Bronchial epithelial cell (primary cell): Measurements from ENCODE around the gene PLCB1. TPM values are rescaled to one million over a fixed set of nuclear protein-coding genes. Genes with fewer than 3 reads are reported as not detected.

Experiments
- DNase-seq: peaks from one replicate; pipeline ENCODE4 v3.0.0-alpha.2; 2010; ENCODE audit warnings: low read depth
- FAIRE-seq: peaks from 2 replicates; lab custom pipeline; 2011; peaks lifted over from hg19 to GRCh38; lab: Jason Lieb, UNC
- H3K27me3 ChIP-seq: 2 replicates; pipeline ENCODE4 v1.5.1; 2011; ENCODE audit warnings: low read length; ENCODE audit not compliant: control insufficient read depth, insufficient read depth
- H3K36me3 ChIP-seq: 2 replicates; pipeline ENCODE4 v1.5.1; 2011; ENCODE audit warnings: low read length; ENCODE audit not compliant: control insufficient read depth, insufficient read depth
- H3K4me3 ChIP-seq: 2 replicates; pipeline ENCODE4 v1.5.1; 2011; ENCODE audit warnings: mild to moderate bottlenecking, low read depth, low read length, control low read depth
- total RNA-seq: library from RNA; depleted of rRNA; stranded (reverse); fragments of >200 nt; gene quantifications from 2 replicates; pipeline ENCODE4 v1.2.1, GENCODE V29; 2014
- TF ChIP-seq, protein P1 (sequence below): IDR thresholded peaks from 2 replicates; pipeline ENCODE4 v1.5.1; 2011; ENCODE audit warnings: mild to moderate bottlenecking, moderate library complexity, low read length, control low read depth, inconsistent platforms; ENCODE audit not compliant: insufficient read depth, severe bottlenecking

Gene PLCB1
- total RNA-seq, 1 donor from 2014 or later = 1.1 TPM

DNA sequence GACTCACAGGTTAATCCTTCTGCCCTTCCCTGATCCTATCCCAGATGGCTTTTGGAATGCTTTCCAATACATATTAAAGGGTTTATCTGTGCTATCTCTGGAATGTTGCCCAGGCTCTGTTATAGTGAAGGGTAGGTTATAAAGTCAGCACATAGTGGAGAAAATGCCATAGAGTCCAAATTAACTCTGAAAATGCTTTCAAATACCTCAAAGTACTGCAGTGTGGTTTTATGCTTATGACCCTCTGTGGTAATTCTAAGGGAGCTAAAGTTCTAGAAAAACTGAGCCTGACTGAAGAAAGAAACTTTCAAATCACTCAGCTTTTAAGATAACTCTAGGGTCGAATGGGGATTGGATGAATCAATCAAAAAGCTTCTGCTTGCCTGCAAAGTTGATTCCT is 159.8 kb downstream of the PLCB1 start:
- Histone ChIP-seq H3K4me3 (no peak overlapping the region), H3K27me3 (no peaks in the 10 kb centered on the region), H3K36me3 (no peaks in the 10 kb centered on the region)
- TF ChIP-seq, protein P1, sequence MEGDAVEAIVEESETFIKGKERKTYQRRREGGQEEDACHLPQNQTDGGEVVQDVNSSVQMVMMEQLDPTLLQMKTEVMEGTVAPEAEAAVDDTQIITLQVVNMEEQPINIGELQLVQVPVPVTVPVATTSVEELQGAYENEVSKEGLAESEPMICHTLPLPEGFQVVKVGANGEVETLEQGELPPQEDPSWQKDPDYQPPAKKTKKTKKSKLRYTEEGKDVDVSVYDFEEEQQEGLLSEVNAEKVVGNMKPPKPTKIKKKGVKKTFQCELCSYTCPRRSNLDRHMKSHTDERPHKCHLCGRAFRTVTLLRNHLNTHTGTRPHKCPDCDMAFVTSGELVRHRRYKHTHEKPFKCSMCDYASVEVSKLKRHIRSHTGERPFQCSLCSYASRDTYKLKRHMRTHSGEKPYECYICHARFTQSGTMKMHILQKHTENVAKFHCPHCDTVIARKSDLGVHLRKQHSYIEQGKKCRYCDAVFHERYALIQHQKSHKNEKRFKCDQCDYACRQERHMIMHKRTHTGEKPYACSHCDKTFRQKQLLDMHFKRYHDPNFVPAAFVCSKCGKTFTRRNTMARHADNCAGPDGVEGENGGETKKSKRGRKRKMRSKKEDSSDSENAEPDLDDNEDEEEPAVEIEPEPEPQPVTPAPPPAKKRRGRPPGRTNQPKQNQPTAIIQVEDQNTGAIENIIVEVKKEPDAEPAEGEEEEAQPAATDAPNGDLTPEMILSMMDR = no peak
- FAIRE-seq = no peak
- DNase-seq = no peak

DNA sequence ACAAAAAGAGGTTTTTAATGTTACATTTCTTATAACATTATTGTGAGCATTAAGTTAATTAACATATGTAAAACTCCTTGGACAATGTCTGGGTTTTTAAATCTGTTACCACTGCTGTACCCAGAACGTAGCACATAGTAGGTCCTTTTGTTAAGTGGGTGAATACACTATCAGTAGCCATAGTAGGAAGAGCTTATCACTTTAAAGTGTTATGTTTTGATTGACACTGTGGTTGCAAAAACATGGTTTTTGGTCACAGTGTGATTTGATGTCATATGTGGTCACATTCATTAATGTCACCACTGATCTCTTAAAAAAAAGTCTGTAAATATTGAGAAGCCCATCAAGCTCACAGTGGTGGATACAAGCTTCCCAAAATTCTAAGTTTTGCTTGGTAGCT is 160.7 kb downstream of the PLCB1 start:
- DNase-seq (no peak), FAIRE-seq (no peak)
- TF ChIP-seq, protein P1 = no peak
- no peaks in the 10 kb centered on the region for H3K27me3 ChIP-seq
- no peaks in the 10 kb centered on the region for H3K36me3 ChIP-seq
- no peak overlapping the region for H3K4me3 ChIP-seq

DNA sequence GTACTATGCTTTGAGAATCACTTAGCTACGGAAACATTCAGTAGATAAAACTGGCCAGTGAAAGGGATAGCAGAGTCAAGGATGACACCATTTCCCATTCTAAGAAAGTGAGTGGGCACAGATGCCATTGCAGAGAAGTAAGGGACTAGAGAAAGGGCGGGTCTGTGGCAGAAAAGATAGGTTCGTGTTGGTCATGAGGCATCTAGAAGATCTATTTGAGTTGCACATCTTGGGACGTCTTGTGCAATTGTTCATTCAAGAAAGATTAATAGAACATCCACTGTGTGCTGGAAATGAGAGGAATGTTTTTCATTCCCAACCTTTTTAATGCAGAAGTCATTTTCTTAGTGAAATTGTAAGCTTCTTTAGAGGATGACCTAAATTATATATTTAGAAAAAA is 161.7 kb downstream of the PLCB1 start:
- TF ChIP-seq, protein P1 = no peak
- DNase-seq (no peak), FAIRE-seq (no peak)
- no peak overlapping the region for H3K4me3 ChIP-seq
- H3K27me3 ChIP-seq = no peaks in the 10 kb centered on the region
- H3K36me3 ChIP-seq = no peaks in the 10 kb centered on the region

DNA sequence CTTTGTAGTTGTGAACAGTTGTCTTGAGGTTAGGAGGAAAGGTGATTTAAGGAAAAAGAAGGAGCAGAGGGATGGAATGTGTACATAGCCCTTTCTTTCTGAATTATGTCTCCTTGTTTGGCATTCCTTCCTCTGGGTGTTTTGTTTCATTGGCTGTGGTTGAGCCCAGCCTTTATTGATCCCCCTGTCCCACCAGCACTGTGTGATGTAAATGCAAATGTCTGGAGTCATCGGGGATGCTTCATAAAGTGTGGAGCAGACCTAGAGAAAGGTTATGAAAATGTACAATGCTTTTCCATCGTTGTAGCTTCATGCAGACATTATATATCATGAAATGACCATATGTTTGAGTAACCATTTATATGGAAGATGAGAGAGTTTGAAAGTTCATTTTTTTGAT is 164.5 kb downstream of the PLCB1 start:
- H3K4me3 ChIP-seq = no peak overlapping the region
- no peak for FAIRE-seq
- TF ChIP-seq, protein P1 = no peak
- no peaks in the 10 kb centered on the region for H3K36me3 ChIP-seq
- DNase-seq = no peak
- no peaks in the 10 kb centered on the region for H3K27me3 ChIP-seq

DNA sequence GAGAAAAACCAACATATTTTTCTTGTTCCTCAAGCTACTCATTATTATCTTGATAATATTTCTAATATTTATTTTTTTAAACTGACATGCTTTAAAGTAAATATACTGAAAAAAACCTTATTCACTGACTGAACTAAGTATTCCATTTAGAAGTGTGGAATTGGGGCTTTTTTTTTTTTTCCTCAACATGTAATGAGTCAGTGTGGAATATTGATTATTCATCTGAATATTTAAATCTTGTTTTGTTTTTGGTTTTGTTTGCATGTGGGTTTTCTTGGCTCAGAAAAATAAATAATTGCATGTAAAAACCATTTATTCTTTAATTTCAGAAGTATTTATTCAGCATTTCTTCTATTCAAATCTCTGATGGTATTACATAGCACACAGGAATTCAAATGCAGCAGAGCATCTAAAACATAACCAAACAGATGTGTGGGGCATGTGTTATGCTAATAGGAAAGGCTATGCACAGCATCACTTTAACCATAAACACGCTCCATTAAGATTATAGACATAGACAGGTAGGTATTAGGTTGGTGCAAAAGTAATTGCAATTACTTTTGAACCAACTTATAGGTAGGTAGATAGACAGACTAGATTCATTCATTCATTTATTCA is 166.5 kb downstream of the PLCB1 start:
- no peak overlapping the region for H3K4me3 ChIP-seq
- no peak for FAIRE-seq
- TF ChIP-seq, protein P1 = no peak
- H3K36me3 ChIP-seq = no peaks in the 10 kb centered on the region
- DNase-seq = no peak
- H3K27me3 ChIP-seq = no peaks in the 10 kb centered on the region

DNA sequence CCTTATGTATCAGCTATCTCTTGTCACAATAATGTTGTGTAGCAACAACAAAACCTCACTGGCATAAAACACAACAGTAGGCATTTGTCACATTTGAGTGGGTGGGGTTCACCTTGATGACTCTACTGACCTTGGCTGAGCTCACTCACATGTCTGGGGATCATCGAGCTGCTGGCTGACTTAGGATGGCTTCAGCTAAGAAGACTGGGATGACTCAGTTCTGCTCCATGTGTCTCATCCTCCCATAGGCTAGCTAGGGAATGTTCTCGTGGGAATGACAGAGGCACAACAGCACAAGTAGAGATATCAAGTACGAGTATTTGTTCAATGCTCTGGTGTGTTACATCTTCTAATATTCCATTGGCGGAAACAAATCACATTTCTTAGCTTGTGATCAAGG is 167.9 kb downstream of the PLCB1 start:
- H3K36me3 ChIP-seq = no peaks in the 10 kb centered on the region
- TF ChIP-seq, protein P1 = no peak
- no peaks in the 10 kb centered on the region for H3K27me3 ChIP-seq
- FAIRE-seq (no peak), DNase-seq (peak; percentile 8)
- H3K4me3 ChIP-seq = no peak overlapping the region
